GF-D8 (cell line): Measurements from ENCODE around the gene ULK1.

Experiments
- DNase-seq: peaks from one replicate; lab custom pipeline; 2025; lab: John Stamatoyannopoulos, UW

ULK1 gene

DNA sequence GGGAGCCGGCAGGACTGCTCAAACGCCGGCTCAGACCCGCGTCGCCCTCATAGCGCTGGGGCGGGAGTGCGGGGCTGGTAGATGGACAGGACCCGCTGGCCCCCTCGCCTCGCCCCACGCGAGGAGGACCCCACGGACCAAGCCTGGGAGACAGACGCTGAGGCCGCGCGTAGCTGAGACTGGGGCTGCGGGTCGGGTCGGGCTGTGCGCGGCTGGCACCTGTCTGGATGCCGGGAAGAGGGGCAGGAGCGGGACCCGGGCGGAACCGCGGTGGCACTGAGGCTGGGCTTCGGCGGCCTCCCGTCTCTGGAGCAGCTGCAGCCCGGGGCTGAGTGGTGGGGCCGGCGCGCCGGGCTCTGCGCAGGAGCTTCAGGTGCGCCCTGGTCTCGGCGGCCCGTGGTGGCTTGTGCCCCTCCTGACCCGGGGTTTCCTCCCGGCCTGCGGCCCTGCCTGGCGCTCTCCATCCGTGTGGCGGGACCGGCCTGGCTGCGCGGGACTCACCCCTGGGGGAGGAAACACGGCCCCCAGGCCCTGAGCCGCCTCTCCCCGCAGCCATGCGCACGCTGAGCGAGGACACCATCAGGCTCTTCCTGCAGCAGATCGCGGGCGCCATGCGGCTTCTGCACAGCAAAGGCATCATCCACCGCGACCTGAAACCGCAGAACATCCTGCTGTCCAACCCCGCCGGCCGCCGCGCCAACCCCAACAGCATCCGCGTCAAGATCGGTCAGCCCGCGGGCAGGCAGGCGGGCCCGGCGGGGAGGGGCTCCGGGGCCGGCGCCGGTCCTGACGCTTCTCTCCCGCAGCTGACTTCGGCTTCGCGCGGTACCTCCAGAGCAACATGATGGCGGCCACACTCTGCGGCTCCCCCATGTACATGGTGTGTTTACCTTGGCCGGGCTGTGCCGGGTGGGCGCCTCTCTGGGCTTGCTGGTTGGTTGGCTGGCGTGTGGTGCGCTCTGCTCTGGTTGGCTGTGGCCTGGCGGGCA is 14.0 kb downstream of the ULK1 start:
- DNase-seq: no peak

DNA sequence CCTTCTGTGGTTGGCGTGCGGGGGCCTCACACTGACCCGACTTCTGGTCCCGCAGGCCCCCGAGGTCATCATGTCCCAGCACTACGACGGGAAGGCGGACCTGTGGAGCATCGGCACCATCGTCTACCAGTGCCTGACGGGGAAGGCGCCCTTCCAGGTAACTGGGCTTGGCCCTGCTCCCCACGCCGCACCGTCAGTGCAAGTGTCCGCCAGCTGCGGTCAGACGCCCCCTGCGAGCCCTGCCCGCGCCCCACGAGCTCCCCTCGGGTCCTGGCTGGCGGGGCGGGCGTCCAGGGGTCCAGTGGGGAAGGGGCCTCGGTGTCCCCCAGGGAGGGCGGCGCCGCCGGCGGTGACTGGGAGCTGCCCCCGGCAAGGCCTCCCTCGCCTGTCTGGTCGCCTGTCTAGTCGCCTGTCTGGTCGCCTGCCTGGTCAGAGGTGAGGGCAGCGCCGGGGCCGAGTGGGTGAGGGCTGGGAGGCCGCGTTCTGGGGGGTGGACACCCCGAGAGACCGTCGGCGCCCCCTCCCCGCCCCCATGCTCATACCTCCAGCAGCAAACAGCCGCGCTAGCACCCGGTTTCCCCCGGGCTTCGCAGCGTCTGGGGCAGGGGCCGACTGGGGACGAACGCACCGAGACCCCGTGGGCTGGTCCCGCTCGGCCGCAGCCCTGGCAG is 14.8 kb downstream of the ULK1 start:
- DNase-seq: no peak

- DNase-seq: no peak
Measured at GRCh38 chr12:131909752-131910219, 15.4 kb downstream of the ULK1 start.

DNA sequence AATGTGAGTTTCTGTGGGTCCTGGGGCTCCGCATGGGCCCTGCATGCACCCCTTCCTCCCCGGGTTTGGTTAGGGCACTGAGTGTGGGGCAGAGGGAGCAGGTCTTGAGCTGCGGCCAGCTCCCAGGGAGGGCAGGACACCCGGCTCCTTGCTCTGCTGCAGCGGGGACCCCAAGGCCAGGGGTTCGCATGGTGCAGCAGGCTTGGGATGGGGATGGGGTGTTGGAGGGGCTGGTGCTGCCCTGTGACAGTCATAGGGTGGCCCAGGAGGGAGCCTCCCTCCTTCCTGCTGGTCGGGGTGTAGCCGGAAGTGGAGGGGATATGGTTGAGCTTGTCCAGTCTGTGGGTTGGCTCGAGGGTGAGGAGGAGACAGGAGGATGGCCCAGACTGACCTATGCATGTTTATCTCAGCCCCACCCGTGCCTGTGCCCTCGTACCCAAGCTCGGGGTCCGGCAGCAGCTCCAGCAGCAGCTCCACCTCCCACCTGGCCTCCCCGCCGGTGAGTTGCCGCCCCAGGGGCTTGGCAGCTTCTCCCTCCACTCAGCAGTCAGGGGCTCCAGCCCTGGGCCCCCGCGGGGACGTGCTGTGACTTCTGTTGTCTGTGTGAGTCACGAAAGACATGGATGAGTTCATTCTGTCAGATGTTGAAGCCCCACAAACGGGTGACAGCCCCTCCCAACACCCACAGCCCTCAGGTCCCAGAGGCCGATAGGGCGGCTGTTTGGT is 16.0 kb downstream of the ULK1 start:
- no peak for DNase-seq

GRCh38 chr12:131911028-131911650 is 16.7 kb downstream of the ULK1 start:
- no peak for DNase-seq

DNA sequence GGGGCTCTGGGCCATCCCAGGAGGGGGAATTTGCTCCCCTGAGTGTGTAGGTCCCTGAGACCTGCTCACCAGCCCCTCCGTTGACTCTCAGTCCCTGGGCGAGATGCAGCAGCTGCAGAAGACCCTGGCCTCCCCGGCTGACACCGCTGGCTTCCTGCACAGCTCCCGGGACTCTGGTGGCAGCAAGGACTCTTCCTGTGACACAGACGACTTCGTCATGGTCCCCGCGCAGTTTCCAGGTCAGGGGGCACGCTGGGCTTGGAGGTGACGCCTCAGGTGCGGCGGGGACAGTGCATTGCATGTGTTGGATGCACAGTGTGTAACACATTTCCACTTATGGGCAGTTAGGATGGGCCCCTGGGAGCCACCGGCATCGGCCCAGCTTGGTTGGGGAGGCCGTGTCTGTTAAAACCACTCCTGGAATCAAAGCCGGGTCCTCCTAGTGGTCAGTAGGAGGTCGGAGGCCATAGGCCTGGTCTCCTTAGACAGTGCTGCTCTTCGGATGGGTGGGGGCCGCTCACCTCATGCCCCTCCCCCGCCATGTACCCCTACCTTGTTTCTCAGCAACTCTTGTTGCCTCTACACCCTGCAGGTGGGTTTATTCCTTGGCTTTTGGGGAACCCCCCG is 17.5 kb downstream of the ULK1 start:
- no peak for DNase-seq

DNA sequence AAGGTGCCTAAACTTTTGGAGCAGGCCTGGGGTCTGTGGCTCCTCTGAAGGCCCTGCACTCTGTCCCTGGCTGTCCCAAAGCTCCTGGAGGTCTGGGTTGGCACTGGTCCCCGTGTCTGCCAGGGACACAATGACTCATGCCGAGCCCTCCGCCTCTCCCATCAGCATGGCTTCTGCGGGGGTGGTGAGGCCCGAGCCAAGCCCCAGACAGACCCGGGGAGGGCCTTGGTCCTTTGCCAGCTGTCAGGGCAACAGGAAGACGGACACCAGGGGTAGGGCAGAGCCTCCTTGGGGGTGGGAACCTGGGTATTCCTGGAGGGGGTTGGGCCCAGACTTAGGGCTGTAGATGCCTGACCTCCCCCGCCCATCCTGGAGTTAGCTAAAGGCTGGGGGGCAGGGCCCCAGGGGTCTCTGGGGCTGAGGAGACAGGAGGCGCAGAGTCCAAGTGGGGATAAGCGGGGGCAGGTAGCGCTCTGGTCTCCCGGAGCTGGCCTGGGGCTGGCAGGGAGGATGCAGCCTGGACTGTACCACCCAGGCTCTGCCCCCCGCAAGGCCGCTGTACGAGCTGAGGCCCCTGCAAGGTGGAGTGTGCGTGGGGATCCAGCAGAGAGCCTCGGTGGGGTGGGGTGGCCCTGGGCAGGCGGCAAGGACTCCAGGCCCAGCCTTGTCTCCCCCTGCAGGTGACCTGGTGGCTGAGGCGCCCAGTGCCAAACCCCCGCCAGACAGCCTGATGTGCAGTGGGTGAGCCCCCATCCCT is 18.3 kb downstream of the ULK1 start:
- no peak for DNase-seq

DNA sequence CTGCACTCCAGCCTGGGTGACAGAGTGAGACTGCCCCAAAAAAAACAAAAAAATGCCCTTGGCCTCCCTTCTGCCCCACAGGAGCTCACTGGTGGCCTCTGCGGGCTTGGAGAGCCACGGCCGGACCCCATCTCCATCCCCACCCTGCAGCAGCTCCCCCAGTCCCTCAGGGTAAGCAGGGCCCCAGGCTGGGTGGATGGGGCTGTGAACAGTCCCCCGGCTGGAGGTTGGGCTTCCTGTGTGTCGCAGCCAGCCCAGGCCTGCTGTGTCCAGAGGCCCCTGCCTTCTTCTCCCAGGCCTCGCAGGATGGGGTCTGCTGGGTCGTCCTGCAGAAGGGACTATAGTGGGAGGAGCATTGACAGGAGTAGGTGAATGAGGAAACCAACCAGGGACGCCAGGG is 19.2 kb downstream of the ULK1 start:
- no peak for DNase-seq

- DNase-seq: no peak
Measured at GRCh38 chr12:131914179-131914702, 19.8 kb downstream of the ULK1 start.

GRCh38 chr12:131915000-131915689 is 20.7 kb downstream of the ULK1 start:
- no peak for DNase-seq

DNA sequence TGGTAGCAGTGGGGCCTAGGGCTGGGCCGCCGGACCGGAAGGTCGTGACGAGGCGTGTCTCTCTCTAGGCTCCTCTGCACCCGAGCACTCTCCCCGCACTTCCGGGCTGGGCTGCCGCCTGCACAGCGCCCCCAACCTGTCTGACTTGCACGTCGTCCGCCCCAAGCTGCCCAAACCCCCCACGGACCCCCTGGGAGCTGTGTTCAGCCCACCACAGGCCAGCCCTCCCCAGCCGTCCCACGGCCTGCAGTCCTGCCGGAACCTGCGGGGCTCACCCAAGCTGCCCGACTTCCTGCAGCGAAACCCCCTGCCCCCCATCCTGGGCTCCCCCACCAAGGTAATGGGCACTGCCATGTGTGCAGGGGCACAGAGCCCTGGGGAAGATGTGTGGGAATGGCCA is 21.4 kb downstream of the ULK1 start:
- no peak for DNase-seq

DNA sequence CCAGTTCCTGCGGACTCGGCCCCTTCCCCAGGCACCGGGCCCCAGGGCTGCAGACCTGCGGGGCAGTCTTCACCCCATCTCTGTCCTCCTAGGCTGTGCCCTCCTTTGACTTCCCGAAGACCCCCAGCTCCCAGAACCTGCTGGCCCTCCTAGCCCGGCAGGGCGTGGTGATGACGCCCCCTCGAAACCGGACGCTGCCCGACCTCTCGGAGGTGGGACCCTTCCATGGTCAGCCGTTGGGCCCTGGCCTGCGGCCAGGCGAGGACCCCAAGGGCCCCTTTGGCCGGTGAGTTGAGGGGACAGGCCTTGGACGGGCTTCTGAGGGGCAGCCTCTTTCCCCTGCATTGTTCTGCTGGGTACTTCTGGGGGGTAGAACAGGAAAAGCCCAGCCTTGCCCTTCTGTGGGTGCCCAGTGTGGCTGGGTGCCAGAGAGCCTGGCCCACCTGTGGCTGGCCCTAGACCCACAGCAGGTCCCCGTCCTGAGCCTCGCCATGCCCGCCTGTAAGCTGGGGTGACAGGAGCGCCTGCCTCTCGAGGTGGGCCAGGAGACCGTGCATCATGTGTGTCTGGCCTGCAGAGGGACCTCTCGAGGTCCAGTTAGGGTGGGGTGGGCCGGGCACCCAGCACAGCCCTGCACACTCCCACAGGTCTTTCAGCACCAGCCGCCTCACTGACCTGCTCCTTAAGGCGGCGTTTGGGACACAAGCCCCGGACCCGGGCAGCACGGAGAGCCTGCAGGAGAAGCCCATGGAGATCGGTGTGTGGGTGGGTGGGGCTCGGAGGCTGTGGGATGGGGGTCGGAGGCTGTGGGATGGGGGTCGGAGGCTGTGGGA is 22.1 kb downstream of the ULK1 start:
- DNase-seq: no peak

- DNase-seq: no peak
Measured at GRCh38 chr12:131917139-131917710, 22.8 kb downstream of the ULK1 start.

GRCh38 chr12:131917711-131918306 is 23.4 kb downstream of the ULK1 start:
- no peak for DNase-seq

- DNase-seq: no peak
Measured at GRCh38 chr12:131918311-131919050, 24.1 kb downstream of the ULK1 start.

GRCh38 chr12:131919051-131919347 is 24.6 kb downstream of the ULK1 start:
- no peak for DNase-seq

DNA sequence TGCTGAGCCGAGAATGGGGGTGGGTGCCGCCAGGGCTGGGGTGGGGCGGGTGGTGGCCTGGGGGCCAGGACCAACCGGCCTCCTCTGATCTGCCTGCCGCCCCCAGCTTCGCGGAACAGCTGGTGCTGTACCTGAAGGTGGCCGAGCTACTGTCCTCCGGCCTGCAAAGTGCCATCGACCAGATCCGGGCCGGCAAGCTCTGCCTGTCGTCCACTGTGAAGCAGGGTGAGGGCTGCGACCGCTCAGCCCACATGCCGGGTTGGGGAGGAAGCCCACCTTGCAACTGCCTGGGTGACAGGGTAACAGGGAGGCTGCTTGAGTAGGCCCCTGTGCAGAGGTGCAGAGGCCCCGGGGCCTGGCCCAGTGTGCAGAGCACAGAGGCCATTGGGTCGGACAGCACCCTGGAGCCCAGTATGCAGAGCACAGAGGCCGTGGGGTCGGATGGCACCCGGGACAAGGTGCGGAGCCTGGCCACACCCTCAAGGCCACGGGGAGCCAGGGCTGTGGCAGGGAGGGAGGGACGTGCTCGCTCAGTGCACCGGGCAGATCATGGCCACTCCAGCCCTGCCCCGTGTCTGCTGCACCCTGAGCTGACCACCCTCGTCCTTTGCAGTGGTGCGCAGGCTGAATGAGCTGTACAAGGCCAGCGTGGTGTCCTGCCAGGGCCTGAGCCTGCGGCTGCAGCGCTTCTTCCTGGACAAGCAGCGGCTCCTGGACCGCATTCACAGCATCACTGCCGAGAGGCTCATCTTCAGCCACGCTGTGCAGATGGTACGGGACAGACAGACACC is 25.1 kb downstream of the ULK1 start:
- DNase-seq: no peak
